H1 (cell line): Measurements from ENCODE around the gene GGT7.

ENCODE experiments used
- CBX8 ChIP-seq: fragments of 300-800, 300-1000 bp; sonication (generic); IDR thresholded peaks from 2 replicates; pipeline ENCODE4 v1.7.1; 2016; ENCODE audit warnings: low read depth, low read length, borderline replicate concordance
- EGR1 ChIP-seq: IDR thresholded peaks from 2 replicates; pipeline ENCODE4 v1.6.1; 2011; ENCODE audit warnings: low read depth, low read length, borderline replicate concordance
- EP300 ChIP-seq, 2 experiments: IDR thresholded peaks; 1 replicate in 1 of 2; 2 replicates in 1 of 2; pipeline ENCODE4 v1.6.1; 2011 to 2012; ENCODE audit warnings: low read depth in 2 of 2, low read length in 2 of 2, mild to moderate bottlenecking in 2 of 2, borderline replicate concordance in 1 of 2, inconsistent platforms in 1 of 2, moderate library complexity in 1 of 2
- EZH2 ChIP-seq: fragments of 200-600 bp; sonication (generic); IDR thresholded peaks from 2 replicates; pipeline ENCODE4 v1.7.1; 2012; ENCODE audit warnings: low read depth, mild to moderate bottlenecking, moderate library complexity, low read length, inconsistent platforms; ENCODE audit not compliant: severe bottlenecking
- NRF1 ChIP-seq: IDR thresholded peaks from 2 replicates; pipeline ENCODE4 v1.6.1; 2011; ENCODE audit warnings: mild to moderate bottlenecking, low read depth, low read length, improper control_type of control experiment
- POLR2A ChIP-seq, 2 experiments: IDR thresholded peaks; 1 replicate in 1 of 2; 2 replicates in 1 of 2; pipeline ENCODE4 v1.6.1; 2011; ENCODE audit warnings: low read depth in 2 of 2, low read length in 2 of 2, mild to moderate bottlenecking in 2 of 2; ENCODE audit errors: control extremely low read depth in 1 of 2
- POLR2AphosphoS5 ChIP-seq: IDR thresholded peaks from 2 replicates; pipeline ENCODE4 v1.6.1; 2011; ENCODE audit warnings: low read depth, low read length
- SIRT6 ChIP-seq: IDR thresholded peaks from one replicate; pipeline ENCODE4 v1.7.1; 2012; ENCODE audit warnings: low read length, inconsistent platforms
- TAF1 ChIP-seq: IDR thresholded peaks from 2 replicates; pipeline ENCODE4 v1.6.1; 2011; ENCODE audit warnings: mild to moderate bottlenecking, low read depth, low read length
- YY1 ChIP-seq: IDR thresholded peaks from 2 replicates; pipeline ENCODE4 v1.6.1; 2011; ENCODE audit warnings: low read depth, mild to moderate bottlenecking, low read length
- TF ChIP-seq, protein P1 (sequence below), 3 experiments: IDR thresholded peaks; 1 replicate in 2 of 3; 2 replicates in 1 of 3; pipeline versions ENCODE4 v1.5.1 to v1.6.1; 2011; ENCODE audit warnings: low read length in 3 of 3, mild to moderate bottlenecking in 3 of 3, inconsistent platforms in 2 of 3, low read depth in 1 of 3, moderate library complexity in 1 of 3; ENCODE audit not compliant: insufficient read depth in 1 of 3; ENCODE audit errors: control extremely low read depth in 1 of 3

DNA sequence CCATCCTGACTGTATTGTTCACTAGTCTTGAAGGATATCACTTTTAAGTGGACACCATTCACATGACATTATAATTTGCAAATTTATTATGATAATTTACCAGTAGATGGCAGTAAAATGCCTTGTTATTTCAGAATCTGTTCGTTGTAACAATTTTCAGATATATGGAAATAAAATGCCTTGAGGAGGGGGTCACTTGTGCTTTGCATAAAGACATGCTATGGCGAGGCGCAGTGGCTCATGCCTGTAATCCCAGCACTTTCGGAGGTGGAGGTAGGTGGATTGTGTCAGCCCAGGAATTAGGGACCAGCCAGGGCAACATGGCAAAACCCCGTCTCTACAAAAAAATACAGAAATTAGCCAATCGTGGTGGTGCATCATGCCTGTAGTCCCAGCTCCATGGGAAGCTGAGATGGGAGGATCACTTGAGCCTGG lies 38.2 kb downstream of the GGT7 start:
- no peak for TF ChIP-seq EZH2
- no peak for TF ChIP-seq EGR1
- no peak for TF ChIP-seq TAF1
- no peak for TF ChIP-seq POLR2A (IDR thresholded peaks at IDR 0.05; ENCODE audit: control extremely low read depth in 1 of 2, low read depth in 2 of 2, low read length in 2 of 2)
- TF ChIP-seq, protein P1, sequence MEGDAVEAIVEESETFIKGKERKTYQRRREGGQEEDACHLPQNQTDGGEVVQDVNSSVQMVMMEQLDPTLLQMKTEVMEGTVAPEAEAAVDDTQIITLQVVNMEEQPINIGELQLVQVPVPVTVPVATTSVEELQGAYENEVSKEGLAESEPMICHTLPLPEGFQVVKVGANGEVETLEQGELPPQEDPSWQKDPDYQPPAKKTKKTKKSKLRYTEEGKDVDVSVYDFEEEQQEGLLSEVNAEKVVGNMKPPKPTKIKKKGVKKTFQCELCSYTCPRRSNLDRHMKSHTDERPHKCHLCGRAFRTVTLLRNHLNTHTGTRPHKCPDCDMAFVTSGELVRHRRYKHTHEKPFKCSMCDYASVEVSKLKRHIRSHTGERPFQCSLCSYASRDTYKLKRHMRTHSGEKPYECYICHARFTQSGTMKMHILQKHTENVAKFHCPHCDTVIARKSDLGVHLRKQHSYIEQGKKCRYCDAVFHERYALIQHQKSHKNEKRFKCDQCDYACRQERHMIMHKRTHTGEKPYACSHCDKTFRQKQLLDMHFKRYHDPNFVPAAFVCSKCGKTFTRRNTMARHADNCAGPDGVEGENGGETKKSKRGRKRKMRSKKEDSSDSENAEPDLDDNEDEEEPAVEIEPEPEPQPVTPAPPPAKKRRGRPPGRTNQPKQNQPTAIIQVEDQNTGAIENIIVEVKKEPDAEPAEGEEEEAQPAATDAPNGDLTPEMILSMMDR (IDR thresholded peaks at IDR 0.05; ENCODE audit: control extremely low read depth in 1 of 3, insufficient read depth in 1 of 3, low read depth in 1 of 3, low read length in 3 of 3) = no peak
- no peak for TF ChIP-seq SIRT6
- no peak for TF ChIP-seq POLR2AphosphoS5
- TF ChIP-seq NRF1 = no peak
- TF ChIP-seq YY1 = no peak
- TF ChIP-seq EP300 (IDR thresholded peaks at IDR 0.05; ENCODE audit: borderline replicate concordance in 1 of 2, low read depth in 2 of 2, low read length in 2 of 2) = no peak
- no peak for TF ChIP-seq CBX8
